IMR-90 (cell line): ENCODE results near the gene CLCN6. TPM values are rescaled to one million over a fixed set of nuclear protein-coding genes. Genes with fewer than 3 reads are reported as not detected.

Source experiments
- ATAC-seq: fragments of 200-7000 bp; cut with Tn5 transposase; 2 replicates; pipeline ENCODE4 v1.9.1; 2020; ENCODE audit warnings: low read depth, mild to moderate bottlenecking, moderate library complexity
- BruUV-seq: library from RNA; stranded (reverse); fragments of 400-500 nt; replicated peaks from 2 replicates; lab custom pipeline; 2021; lab: Mats Ljungman, UMichigan
- CTCF ChIA-PET: fragments of 300-600 bp; formaldehyde crosslinking; extraction: SDS; loops from one replicate; lab custom pipeline; 2021; ENCODE audit warnings: antibody characterized with exemption; lab: Yijun Ruan, JAX
- POLR2A ChIA-PET: fragments of 300-600 bp; sonication (Branson Sonifier 250); formaldehyde crosslinking; loops from one replicate; lab custom pipeline; 2022; ENCODE audit warnings: antibody characterized with exemption; ENCODE audit not compliant: unreplicated experiment; lab: Charles Lee
- DNase-seq: peaks from one replicate; pipeline ENCODE4 v3.0.0; 2013
- H2AFZ ChIP-seq: replicated peaks from 2 replicates; pipeline ENCODE3; 2013; ENCODE audit warnings: low read length, mild to moderate bottlenecking; ENCODE audit not compliant: poor library complexity
- H2AK5ac ChIP-seq: 2 replicates; pipeline ENCODE4 v1.6.1; 2013; ENCODE audit warnings: low read depth, low read length, inconsistent platforms
- H2AK9ac ChIP-seq: replicated peaks from 2 replicates; pipeline ENCODE3; 2013; ENCODE audit warnings: mild to moderate bottlenecking, low read depth, low read length, moderate library complexity; ENCODE audit not compliant: poor library complexity
- H2BK120ac ChIP-seq: 2 replicates; pipeline ENCODE4 v1.6.1; 2013; ENCODE audit warnings: low read depth, low read length, inconsistent platforms
- H2BK15ac ChIP-seq: 3 replicates; pipeline ENCODE4 v1.6.1; 2013; ENCODE audit warnings: low read depth, low read length, inconsistent platforms
- H2BK20ac ChIP-seq: 2 replicates; pipeline ENCODE4 v1.6.1; 2013; ENCODE audit warnings: low read depth, mild to moderate bottlenecking, inconsistent platforms, low read length, moderate library complexity
- H2BK5ac ChIP-seq: 2 replicates; pipeline ENCODE4 v1.6.1; 2013; ENCODE audit warnings: mild to moderate bottlenecking, low read depth, low read length, inconsistent platforms; ENCODE audit not compliant: poor library complexity, severe bottlenecking
- H3K14ac ChIP-seq: replicated peaks from 2 replicates; pipeline ENCODE4 v1.6.1; 2013; ENCODE audit warnings: low read depth, low read length, inconsistent platforms
- H3K18ac ChIP-seq: 2 replicates; pipeline ENCODE4 v1.6.1; 2013; ENCODE audit warnings: low read depth, low read length, control low read depth
- H3K23ac ChIP-seq: 2 replicates; pipeline ENCODE4 v1.6.1; 2013; ENCODE audit warnings: low read depth, low read length, inconsistent platforms
- H3K27ac ChIP-seq: 2 replicates; pipeline ENCODE4 v1.5.1; 2013; ENCODE audit warnings: mild to moderate bottlenecking, control low read depth, low read length; ENCODE audit not compliant: insufficient read depth
- H3K27me3 ChIP-seq: 2 replicates; pipeline ENCODE4 v1.6.1; 2013; ENCODE audit warnings: low read length; ENCODE audit not compliant: control insufficient read depth, insufficient read depth
- H3K36me3 ChIP-seq: 2 replicates; pipeline ENCODE4 v1.6.1; 2013; ENCODE audit warnings: low read length, mixed read lengths; ENCODE audit not compliant: control insufficient read depth, insufficient read depth
- H3K4ac ChIP-seq: 2 replicates; pipeline ENCODE4 v1.6.1; 2013; ENCODE audit warnings: low read depth, low read length, inconsistent platforms
- H3K4me1 ChIP-seq: 2 replicates; pipeline ENCODE4 v1.6.1; 2013; ENCODE audit warnings: low read length, mixed read lengths; ENCODE audit not compliant: control insufficient read depth, insufficient read depth
- H3K4me2 ChIP-seq: 2 replicates; pipeline ENCODE4 v1.6.1; 2013; ENCODE audit warnings: low read depth, mild to moderate bottlenecking, control low read depth, low read length, moderate library complexity
- H3K4me3 ChIP-seq: 2 replicates; pipeline ENCODE4 v1.5.1; 2013; ENCODE audit warnings: low read depth, mild to moderate bottlenecking, control low read depth, low read length, moderate library complexity; ENCODE audit not compliant: insufficient read depth
- H3K56ac ChIP-seq: 2 replicates; pipeline ENCODE4 v1.6.1; 2013; ENCODE audit warnings: low read length, inconsistent platforms; ENCODE audit not compliant: insufficient read depth; ENCODE audit errors: extremely low read depth
- H3K79me1 ChIP-seq, 2 experiments: 2 replicates each; pipeline ENCODE4 v1.6.1; 2013; ENCODE audit warnings: low read length in 2 of 2, inconsistent platforms in 1 of 2, low read depth in 1 of 2
- H3K9ac ChIP-seq: 2 replicates; pipeline ENCODE4 v1.6.1; 2013; ENCODE audit warnings: low read depth, low read length, control low read depth
- H3K9me1 ChIP-seq: 2 replicates; pipeline ENCODE4 v1.6.1; 2013; ENCODE audit warnings: low read length, inconsistent platforms; ENCODE audit not compliant: insufficient read depth
- H3K9me3 ChIP-seq: 2 replicates; pipeline ENCODE4 v1.6.1; 2013; ENCODE audit warnings: low read length; ENCODE audit not compliant: control insufficient read depth, insufficient read depth
- H4K20me1 ChIP-seq: 2 replicates; pipeline ENCODE4 v1.6.1; 2013; ENCODE audit warnings: low read length, inconsistent platforms; ENCODE audit not compliant: insufficient read depth
- H4K5ac ChIP-seq: 2 replicates; pipeline ENCODE4 v1.6.1; 2013; ENCODE audit warnings: mild to moderate bottlenecking, low read depth, low read length, control low read depth
- H4K8ac ChIP-seq, 2 experiments: 2 replicates each; pipeline ENCODE4 v1.6.1; 2013; ENCODE audit warnings: low read depth in 2 of 2, low read length in 2 of 2, control low read depth in 1 of 2, inconsistent platforms in 1 of 2
- H4K91ac ChIP-seq: 2 replicates; pipeline ENCODE4 v1.6.1; 2013; ENCODE audit warnings: low read depth, low read length, inconsistent platforms; ENCODE audit not compliant: insufficient read depth
- BHLHE40 ChIP-seq: fragments of 150-350 bp; IDR thresholded peaks from 2 replicates; pipeline ENCODE4 v1.6.1; 2016; ENCODE audit warnings: mild to moderate bottlenecking, low read depth, low read length
- CEBPB ChIP-seq: IDR thresholded peaks from 2 replicates; pipeline ENCODE4 v1.6.1; 2012; ENCODE audit warnings: low read depth, low read length, improper control_type of control experiment
- CTCF ChIP-seq: conservative IDR thresholded peaks from 2 replicates; pipeline ENCODE4 v1.5.1; 2012; ENCODE audit warnings: mild to moderate bottlenecking, low read depth, low read length, improper control_type of control experiment
- ELK1 ChIP-seq: fragments of 150-350 bp; IDR thresholded peaks from 2 replicates; pipeline ENCODE4 v1.6.1; 2016; ENCODE audit warnings: low read depth, mild to moderate bottlenecking, low read length, moderate library complexity, borderline replicate concordance
- MAFK ChIP-seq: IDR thresholded peaks from 2 replicates; pipeline ENCODE4 v1.6.1; 2012; ENCODE audit warnings: low read depth, low read length, improper control_type of control experiment
- MAZ ChIP-seq: IDR thresholded peaks from 2 replicates; pipeline ENCODE4 v1.6.1; 2012; ENCODE audit warnings: low read depth, mild to moderate bottlenecking, low read length, improper control_type of control experiment, moderate library complexity, borderline replicate concordance
- MXI1 ChIP-seq: IDR thresholded peaks from 2 replicates; pipeline ENCODE4 v1.6.1; 2012; ENCODE audit warnings: low read depth, mild to moderate bottlenecking, low read length, moderate library complexity, borderline replicate concordance
- NFE2L2 ChIP-seq: fragments of 150-350 bp; IDR thresholded peaks from 2 replicates; pipeline ENCODE4 v1.6.1; 2016; ENCODE audit warnings: low read depth, mild to moderate bottlenecking, low read length
- POLR2A ChIP-seq: IDR thresholded peaks from 2 replicates; pipeline ENCODE4 v1.6.1; 2012; ENCODE audit warnings: mild to moderate bottlenecking, low read depth, low read length
- RAD21 ChIP-seq: IDR thresholded peaks from 2 replicates; pipeline ENCODE4 v1.6.1; 2012; ENCODE audit warnings: low read length, improper control_type of control experiment
- RCOR1 ChIP-seq: IDR thresholded peaks from 2 replicates; pipeline ENCODE4 v1.6.1; 2012; ENCODE audit warnings: mild to moderate bottlenecking, low read length, improper control_type of control experiment; ENCODE audit not compliant: insufficient replicate concordance
- SMC3 ChIP-seq: fragments of 150-350 bp; IDR thresholded peaks from 2 replicates; pipeline ENCODE4 v1.6.1; 2016; ENCODE audit warnings: low read depth, mild to moderate bottlenecking, antibody characterized with exemption, low read length, moderate library complexity
- USF2 ChIP-seq: fragments of 150-350 bp; IDR thresholded peaks from 2 replicates; pipeline ENCODE4 v1.6.1; 2017; ENCODE audit warnings: mild to moderate bottlenecking, antibody characterized with exemption, low read length, low read depth
- WGBS, 2 experiments: methylation state at CpG; one replicate each; pipeline versions ENCODE4 v1.1.5 to v1.1.7; 2013; ENCODE audit warnings: missing lambda C conversion rate in 2 of 2; ENCODE audit not compliant: insufficient read length in 1 of 2; ENCODE audit errors: extremely low coverage in 2 of 2; 5-methylcytosine and 5-hydroxymethylcytosine counted together
- dilution Hi-C: fragments of 300-500 bp; cut with HindIII; formaldehyde crosslinking; loops from one replicate; pipeline ENCODE4 v1.14.3; 2018; ENCODE audit warnings: low sequenced_read_pairs; ENCODE audit not compliant: unreplicated experiment
- in situ Hi-C: fragments of 300-500 bp; cut with MboI; formaldehyde crosslinking; loops from 3 replicates; pipeline ENCODE4 v1.14.3; 2019; ENCODE audit warnings: low sequenced_read_pairs, inconsistent platforms, mixed read lengths
- intact Hi-C: fragments of 100-400 bp; cut with micrococcal nuclease; formaldehyde crosslinking; loops from 2 replicates; pipeline ENCODE4 v1.10.0; 2022
- polyA plus RNA-seq, 3 experiments: library from polyadenylated mRNA; depleted of rRNA; stranded (reverse); fragments of >200 nt; gene quantifications; 2 replicates each; pipeline ENCODE4 v1.2.3, GENCODE V29; 2012; ENCODE audit warnings: low replicate concordance in 1 of 3
- total RNA-seq: library from RNA; depleted of rRNA; stranded (reverse); fragments of >200 nt; gene quantifications from 2 replicates; pipeline ENCODE4 v1.2.3, GENCODE V29; 2012

Gene CLCN6
- total and polyA plus RNA-seq, 2 of the 4 experiments (the other 2 are of a cell fraction) = 4.1 to 10.6 TPM

- no peak overlapping the region for H3K4me3 ChIP-seq
- TF ChIP-seq CTCF = no peak
- no peak for TF ChIP-seq CEBPB
- TF ChIP-seq SMC3 = no peak
- TF ChIP-seq NFE2L2 = no peak
- TF ChIP-seq USF2 = no peak
- no peak for TF ChIP-seq RAD21
- no peak for TF ChIP-seq POLR2A
- no peak for TF ChIP-seq MAFK
- no peak for TF ChIP-seq MAZ
- TF ChIP-seq BHLHE40 = no peak
- TF ChIP-seq MXI1 = no peak
- TF ChIP-seq ELK1 = no peak
- TF ChIP-seq RCOR1 = no peak
Observed at GRCh38 chr1:11789126-11790067, 16.6 kb upstream of the CLCN6 start.

More at GRCh38 chr1:11789126-11790067, 16.6 kb upstream of the CLCN6 start:
- ATAC-seq (no peak), DNase-seq (no peak)
- CTCF ChIA-PET = no interaction called here
- in situ Hi-C loops (no loop called here), dilution Hi-C loops (no loop called here), intact Hi-C loops (no loop called here)
- peak overlapping the region; percentile 96 for H3K4ac ChIP-seq
- no peaks in the 10 kb centered on the region for H3K27me3 ChIP-seq
- H3K9ac ChIP-seq = no peak overlapping the region
- no peak overlapping the region for H2AFZ ChIP-seq
- H3K79me1 ChIP-seq = peaks cover 0 to 17% of the 10 kb centered on the region in 2 experiments; a peak in 2 of 4 replicates
- H2BK120ac ChIP-seq = peak overlapping the region; percentile 95; the same call in 1 of the 2 replicates
- no peak overlapping the region for H3K23ac ChIP-seq
- H3K9me1 ChIP-seq = peaks cover 34% of the 10 kb centered on the region
- H3K56ac ChIP-seq = no peak overlapping the region
- peak overlapping the region; percentile 90; the same call in 1 of the 2 replicates for H3K27ac ChIP-seq
- H2AK9ac ChIP-seq = peak overlapping the region; percentile 99
- no peaks in the 10 kb centered on the region for H4K20me1 ChIP-seq
- peaks cover 39% of the 10 kb centered on the region for H3K4me1 ChIP-seq
- H2BK20ac ChIP-seq = no peak overlapping the region; the same call in 1 of the 2 replicates
- no peak overlapping the region for H3K4me2 ChIP-seq
- H4K5ac ChIP-seq = peak overlapping the region; percentile 69; the same call in 1 of the 2 replicates
- H3K18ac ChIP-seq = no peak overlapping the region; the same call in 1 of the 2 replicates
- peaks cover 28% of the 10 kb centered on the region; the same call in 1 of the 2 replicates for H3K36me3 ChIP-seq
- H3K9me3 ChIP-seq = no peaks in the 10 kb centered on the region
- peak overlapping the region; percentile 86 for H2BK5ac ChIP-seq
- no peak overlapping the region for H3K14ac ChIP-seq
- WGBS, 2 experiments = 20% methylated on average over 2 of the region's 13 CpGs; no CpG with 5 or more reads in 1 of the 2 experiments
- no TSS peak for BruUV-seq
- peak overlapping the region in 1 of 2 experiments; percentile 92; a peak in 1 of 4 replicates for H4K8ac ChIP-seq
- POLR2A ChIA-PET = no interaction called here
- peak overlapping the region; percentile 91; the same call in 2 of the 3 replicates for H2BK15ac ChIP-seq
- peak overlapping the region; percentile 94; the same call in 1 of the 2 replicates for H2AK5ac ChIP-seq
- peak overlapping the region; percentile 77; the same call in 1 of the 2 replicates for H4K91ac ChIP-seq
